22Rv1 (cell line): ENCODE data around the gene CBLB.
"Not testable (repeated sequence)": the region's sequence is repeated elsewhere in the genome, so short reads cannot be mapped to it uniquely, and the experiment has no call there.

Experiments used
- H3K27ac ChIP-seq: fragments of 450-650 bp; 2 replicates; pipeline ENCODE4 v1.5.1; 2017
- CTCF ChIP-seq: fragments of 450-650 bp; IDR thresholded peaks from 2 replicates; pipeline ENCODE4 v1.5.1; 2017; ENCODE audit warnings: mild to moderate bottlenecking
- ZFX ChIP-seq: fragments of 450-650 bp; IDR thresholded peaks from 2 replicates; pipeline ENCODE4 v1.6.1; 2017; ENCODE audit warnings: antibody characterized with exemption, borderline replicate concordance

Gene CBLB

GRCh38 chr3:105823149-105823867 lies 45.5 kb downstream of the CBLB start:
- TF ChIP-seq ZFX (no peak), CTCF (no peak)
- no peak overlapping the region for H3K27ac ChIP-seq

GRCh38 chr3:105822171-105823123 lies 46.4 kb downstream of the CBLB start:
- H3K27ac ChIP-seq, result no peak overlapping the region
- TF ChIP-seq CTCF (no peak), ZFX (no peak)

- H3K27ac ChIP-seq, result no peak overlapping the region
- TF ChIP-seq CTCF, result no peak
- no peak for TF ChIP-seq ZFX
Observed at GRCh38 chr3:105821433-105821832, 47.4 kb downstream of the CBLB start.

GRCh38 chr3:105816833-105817232 lies 52.0 kb downstream of the CBLB start:
- TF ChIP-seq CTCF (no peak), ZFX (no peak)
- H3K27ac ChIP-seq, result no peak overlapping the region

GRCh38 chr3:105815331-105815730 lies 53.5 kb downstream of the CBLB start:
- H3K27ac ChIP-seq, result not testable (repeated sequence)

- TF ChIP-seq CTCF, result no peak
- H3K27ac ChIP-seq, result no peak overlapping the region
Observed at GRCh38 chr3:105813710-105814109, 55.1 kb downstream of the CBLB start.

GRCh38 chr3:105812194-105812586 lies 56.6 kb downstream of the CBLB start:
- no peak for TF ChIP-seq CTCF
- no peak for TF ChIP-seq ZFX
- no peak overlapping the region for H3K27ac ChIP-seq
